ENCODE results near the gene SSUH2. TPM values are rescaled to one million over a fixed set of nuclear protein-coding genes. Genes with fewer than 3 reads are reported as not detected.

Gene SSUH2
- total and polyA plus RNA-seq, 2 of the 13 experiments (the other 11 are each of a cell fraction or from before 2014, with no cell fraction given): 38.1 to 136 TPM

- TF ChIP-seq, protein P1, sequence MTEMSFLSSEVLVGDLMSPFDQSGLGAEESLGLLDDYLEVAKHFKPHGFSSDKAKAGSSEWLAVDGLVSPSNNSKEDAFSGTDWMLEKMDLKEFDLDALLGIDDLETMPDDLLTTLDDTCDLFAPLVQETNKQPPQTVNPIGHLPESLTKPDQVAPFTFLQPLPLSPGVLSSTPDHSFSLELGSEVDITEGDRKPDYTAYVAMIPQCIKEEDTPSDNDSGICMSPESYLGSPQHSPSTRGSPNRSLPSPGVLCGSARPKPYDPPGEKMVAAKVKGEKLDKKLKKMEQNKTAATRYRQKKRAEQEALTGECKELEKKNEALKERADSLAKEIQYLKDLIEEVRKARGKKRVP (CRISPR knock-in tag; IDR thresholded peaks at IDR 0.05): no peak
- TF ChIP-seq KAT8 (CRISPR knock-in tag; IDR thresholded peaks at IDR 0.05) (0 out of 2 replicates have a peak, but pooled peaks have one; percentile 48), SOX5 (CRISPR knock-in tag; IDR thresholded peaks at IDR 0.05; ENCODE audit: borderline replicate concordance) (peak; percentile 49; the same call in 1 of the 2 replicates), TOE1 (CRISPR knock-in tag; IDR thresholded peaks at IDR 0.05) (no peak), FOXP4 (CRISPR knock-in tag; IDR thresholded peaks at IDR 0.05) (0 out of 2 replicates have a peak, but pooled peaks have one; percentile 20), ZNF749 (CRISPR knock-in tag; IDR thresholded peaks at IDR 0.05; ENCODE audit: borderline replicate concordance) (no peak), RORA (CRISPR knock-in tag; IDR thresholded peaks at IDR 0.05) (no peak), HOXD1 (CRISPR knock-in tag; IDR thresholded peaks at IDR 0.05) (no peak), ZMYM4 (CRISPR knock-in tag; IDR thresholded peaks at IDR 0.05) (peak; percentile 26; the same call in 1 of the 2 replicates), ZNF331 (CRISPR knock-in tag; IDR thresholded peaks at IDR 0.05) (peak; percentile 5; the same call in 1 of the 2 replicates), ZEB1 (IDR thresholded peaks at IDR 0.05; ENCODE audit: insufficient replicate concordance, low read depth) (peak; percentile 80), SMC3 (IDR thresholded peaks at IDR 0.05; ENCODE audit: low read length) (peak; percentile 82), THAP9 (CRISPR knock-in tag; IDR thresholded peaks at IDR 0.05; ENCODE audit: borderline replicate concordance) (no peak), PATZ1 (CRISPR knock-in tag; IDR thresholded peaks at IDR 0.05) (peak; percentile 92), SMAD3 (CRISPR knock-in tag; IDR thresholded peaks at IDR 0.05) (no peak), PAX8 (CRISPR knock-in tag; IDR thresholded peaks at IDR 0.05; ENCODE audit: borderline replicate concordance) (0 out of 2 replicates have a peak, but pooled peaks have one; percentile 30), ZFP90 (CRISPR knock-in tag; IDR thresholded peaks at IDR 0.05; ENCODE audit: borderline replicate concordance) (no peak), ZSCAN21 (CRISPR knock-in tag; IDR thresholded peaks at IDR 0.05; ENCODE audit: borderline replicate concordance) (no peak)
- TF ChIP-seq, protein P2, sequence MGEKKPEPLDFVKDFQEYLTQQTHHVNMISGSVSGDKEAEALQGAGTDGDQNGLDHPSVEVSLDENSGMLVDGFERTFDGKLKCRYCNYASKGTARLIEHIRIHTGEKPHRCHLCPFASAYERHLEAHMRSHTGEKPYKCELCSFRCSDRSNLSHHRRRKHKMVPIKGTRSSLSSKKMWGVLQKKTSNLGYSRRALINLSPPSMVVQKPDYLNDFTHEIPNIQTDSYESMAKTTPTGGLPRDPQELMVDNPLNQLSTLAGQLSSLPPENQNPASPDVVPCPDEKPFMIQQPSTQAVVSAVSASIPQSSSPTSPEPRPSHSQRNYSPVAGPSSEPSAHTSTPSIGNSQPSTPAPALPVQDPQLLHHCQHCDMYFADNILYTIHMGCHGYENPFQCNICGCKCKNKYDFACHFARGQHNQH (CRISPR knock-in tag; IDR thresholded peaks at IDR 0.05): 0 out of 2 replicates have a peak, but pooled peaks have one; percentile 58
Observed at GRCh38 chr3:8663177-8664061, 18.8 kb upstream of the SSUH2 start (continued).

Data from HepG2 (cell line).